Liver (tissue), 3 donors: ENCODE results near the gene RPS19BP1.
"Not testable (repeated sequence)": the region's sequence is repeated elsewhere in the genome, so short reads cannot be mapped to it uniquely, and the experiment has no call there.

ENCODE experiments used
- ATF3 ChIP-seq: IDR thresholded peaks from 2 replicates; pipeline ENCODE4 v1.6.1; 2016; ENCODE audit warnings: antibody characterized with exemption
- EGR1 ChIP-seq, 2 donors: IDR thresholded peaks; 2 replicates each; pipeline ENCODE4 v1.6.1; 2016 to 2018; ENCODE audit warnings: antibody characterized with exemption in 2 of 2, low read depth in 2 of 2
- FOXA1 ChIP-seq: IDR thresholded peaks from 2 replicates; pipeline ENCODE4 v1.6.1; 2016; ENCODE audit warnings: antibody characterized with exemption
- GABPA ChIP-seq, 2 donors: IDR thresholded peaks in 1 of 2; conservative IDR thresholded peaks in 1 of 2; 2 replicates each; pipeline ENCODE4 v1.6.1; 2016; ENCODE audit warnings: antibody characterized with exemption in 2 of 2, mild to moderate bottlenecking in 1 of 2, moderate library complexity in 1 of 2
- JUND ChIP-seq, 2 donors: IDR thresholded peaks; 2 replicates each; pipeline ENCODE4 v1.6.1; 2016; ENCODE audit warnings: antibody characterized with exemption in 2 of 2
- MAX ChIP-seq: IDR thresholded peaks from 2 replicates; pipeline ENCODE4 v1.6.1; 2016; ENCODE audit warnings: antibody characterized with exemption
- RAD21 ChIP-seq, 2 donors: IDR thresholded peaks; 2 replicates each; pipeline ENCODE4 v1.6.1; 2016; ENCODE audit warnings: antibody characterized with exemption in 2 of 2, mild to moderate bottlenecking in 2 of 2
- REST ChIP-seq: IDR thresholded peaks from 2 replicates; pipeline ENCODE4 v1.6.1; 2016; ENCODE audit warnings: antibody characterized with exemption, mild to moderate bottlenecking
- SP1 ChIP-seq: IDR thresholded peaks from 2 replicates; pipeline ENCODE4 v1.6.1; 2018; ENCODE audit warnings: antibody characterized with exemption, mild to moderate bottlenecking
- TAF1 ChIP-seq: conservative IDR thresholded peaks from 2 replicates; pipeline ENCODE4 v1.6.1; 2016; ENCODE audit warnings: antibody characterized with exemption, mild to moderate bottlenecking
- YY1 ChIP-seq: IDR thresholded peaks from 2 replicates; pipeline ENCODE4 v1.6.1; 2016; ENCODE audit warnings: antibody characterized with exemption, mild to moderate bottlenecking
- ZBTB33 ChIP-seq: IDR thresholded peaks from 2 replicates; pipeline ENCODE4 v1.6.1; 2016; ENCODE audit warnings: antibody characterized with exemption
- TF ChIP-seq, protein P1 (sequence below): fragments of 150-350 bp; IDR thresholded peaks from 2 replicates; pipeline ENCODE4 v1.5.1; 2017; ENCODE audit warnings: improper control_type of control experiment, low read depth, low read length; ENCODE audit not compliant: missing input control
- donor health status: healthy.
- donor health status: healthy.

- TF ChIP-seq ATF3; SP1; TAF1; YY1; RAD21 (IDR thresholded peaks at IDR 0.05); EGR1 (IDR thresholded peaks at IDR 0.05; ENCODE audit: low read depth in 2 of 2); MAX; REST; GABPA (IDR thresholded peaks at IDR 0.05 in 1 of 2, conservative IDR thresholded peaks at IDR 0.05 in 1 of 2); ZBTB33; FOXA1; JUND (IDR thresholded peaks at IDR 0.05): not testable (repeated sequence)
- TF ChIP-seq, protein P1, sequence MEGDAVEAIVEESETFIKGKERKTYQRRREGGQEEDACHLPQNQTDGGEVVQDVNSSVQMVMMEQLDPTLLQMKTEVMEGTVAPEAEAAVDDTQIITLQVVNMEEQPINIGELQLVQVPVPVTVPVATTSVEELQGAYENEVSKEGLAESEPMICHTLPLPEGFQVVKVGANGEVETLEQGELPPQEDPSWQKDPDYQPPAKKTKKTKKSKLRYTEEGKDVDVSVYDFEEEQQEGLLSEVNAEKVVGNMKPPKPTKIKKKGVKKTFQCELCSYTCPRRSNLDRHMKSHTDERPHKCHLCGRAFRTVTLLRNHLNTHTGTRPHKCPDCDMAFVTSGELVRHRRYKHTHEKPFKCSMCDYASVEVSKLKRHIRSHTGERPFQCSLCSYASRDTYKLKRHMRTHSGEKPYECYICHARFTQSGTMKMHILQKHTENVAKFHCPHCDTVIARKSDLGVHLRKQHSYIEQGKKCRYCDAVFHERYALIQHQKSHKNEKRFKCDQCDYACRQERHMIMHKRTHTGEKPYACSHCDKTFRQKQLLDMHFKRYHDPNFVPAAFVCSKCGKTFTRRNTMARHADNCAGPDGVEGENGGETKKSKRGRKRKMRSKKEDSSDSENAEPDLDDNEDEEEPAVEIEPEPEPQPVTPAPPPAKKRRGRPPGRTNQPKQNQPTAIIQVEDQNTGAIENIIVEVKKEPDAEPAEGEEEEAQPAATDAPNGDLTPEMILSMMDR = not testable (repeated sequence)
Measured at GRCh38 chr22:39507021-39507420, 25.5 kb downstream of the RPS19BP1 start.
